Measurements from ENCODE around the gene COL25A1. TPM values are rescaled to one million over a fixed set of nuclear protein-coding genes. Genes with fewer than 3 reads are reported as not detected.

Gene COL25A1
- total RNA-seq, 1 donor from 2014 or later = 32.5 TPM

- DNase-seq (ENCODE audit: low spot score) = no peak
Observed at GRCh38 chr4:108825737-108826136, 476.7 kb downstream of the COL25A1 start.

GRCh38 chr4:108821351-108821930, 481.0 kb downstream of the COL25A1 start:
- no peak for DNase-seq (ENCODE audit: low spot score)

GRCh38 chr4:108820492-108821350, 481.7 kb downstream of the COL25A1 start:
- DNase-seq (ENCODE audit: low spot score) = peak; percentile 37

- no peak for DNase-seq (ENCODE audit: low spot score)
Observed at GRCh38 chr4:108814326-108814725, 488.1 kb downstream of the COL25A1 start.

GRCh38 chr4:108813261-108813660, 489.2 kb downstream of the COL25A1 start:
- DNase-seq (ENCODE audit: low spot score) = no peak

- no peak for DNase-seq (ENCODE audit: low spot score)
Observed at GRCh38 chr4:108811486-108811885, 491.0 kb downstream of the COL25A1 start.

GRCh38 chr4:108810087-108810486, 492.4 kb downstream of the COL25A1 start:
- DNase-seq (ENCODE audit: low spot score) = no peak

GRCh38 chr4:108804648-108805273, 497.7 kb downstream of the COL25A1 start:
- no peak for DNase-seq (ENCODE audit: low spot score)

GRCh38 chr4:108799306-108799705, 503.2 kb downstream of the COL25A1 start:
- peak; percentile 87 for DNase-seq (ENCODE audit: low spot score)

- no peak for DNase-seq (ENCODE audit: low spot score)
Observed at GRCh38 chr4:108796173-108796572, 506.3 kb downstream of the COL25A1 start.

- no peak for DNase-seq (ENCODE audit: low spot score)
Observed at GRCh38 chr4:108795733-108796132, 506.7 kb downstream of the COL25A1 start.

GRCh38 chr4:108794136-108794535, 508.3 kb downstream of the COL25A1 start:
- DNase-seq (ENCODE audit: low spot score) = no peak

- no peak for DNase-seq (ENCODE audit: low spot score)
Observed at GRCh38 chr4:108793415-108793814, 509.0 kb downstream of the COL25A1 start.

GRCh38 chr4:108788731-108789130, 513.7 kb downstream of the COL25A1 start:
- no peak for DNase-seq (ENCODE audit: low spot score)

GRCh38 chr4:108787724-108788123, 514.7 kb downstream of the COL25A1 start:
- DNase-seq (ENCODE audit: low spot score) = no peak

GRCh38 chr4:108787106-108787505, 515.4 kb downstream of the COL25A1 start:
- no peak for DNase-seq (ENCODE audit: low spot score)

- DNase-seq (ENCODE audit: low spot score) = no peak
Observed at GRCh38 chr4:108786351-108786750, 516.1 kb downstream of the COL25A1 start.

GRCh38 chr4:108783665-108784463, 518.6 kb downstream of the COL25A1 start:
- DNase-seq (ENCODE audit: low spot score) = no peak

GRCh38 chr4:108779958-108780357, 522.5 kb downstream of the COL25A1 start:
- DNase-seq (ENCODE audit: low spot score) = no peak

- no peak for DNase-seq (ENCODE audit: low spot score)
Observed at GRCh38 chr4:108777388-108777787, 525.1 kb downstream of the COL25A1 start.

- no peak for DNase-seq (ENCODE audit: low spot score)
Observed at GRCh38 chr4:108775921-108776320, 526.5 kb downstream of the COL25A1 start.
